ENCODE results near the gene PCDHA1.

PCDHA1 gene

DNA sequence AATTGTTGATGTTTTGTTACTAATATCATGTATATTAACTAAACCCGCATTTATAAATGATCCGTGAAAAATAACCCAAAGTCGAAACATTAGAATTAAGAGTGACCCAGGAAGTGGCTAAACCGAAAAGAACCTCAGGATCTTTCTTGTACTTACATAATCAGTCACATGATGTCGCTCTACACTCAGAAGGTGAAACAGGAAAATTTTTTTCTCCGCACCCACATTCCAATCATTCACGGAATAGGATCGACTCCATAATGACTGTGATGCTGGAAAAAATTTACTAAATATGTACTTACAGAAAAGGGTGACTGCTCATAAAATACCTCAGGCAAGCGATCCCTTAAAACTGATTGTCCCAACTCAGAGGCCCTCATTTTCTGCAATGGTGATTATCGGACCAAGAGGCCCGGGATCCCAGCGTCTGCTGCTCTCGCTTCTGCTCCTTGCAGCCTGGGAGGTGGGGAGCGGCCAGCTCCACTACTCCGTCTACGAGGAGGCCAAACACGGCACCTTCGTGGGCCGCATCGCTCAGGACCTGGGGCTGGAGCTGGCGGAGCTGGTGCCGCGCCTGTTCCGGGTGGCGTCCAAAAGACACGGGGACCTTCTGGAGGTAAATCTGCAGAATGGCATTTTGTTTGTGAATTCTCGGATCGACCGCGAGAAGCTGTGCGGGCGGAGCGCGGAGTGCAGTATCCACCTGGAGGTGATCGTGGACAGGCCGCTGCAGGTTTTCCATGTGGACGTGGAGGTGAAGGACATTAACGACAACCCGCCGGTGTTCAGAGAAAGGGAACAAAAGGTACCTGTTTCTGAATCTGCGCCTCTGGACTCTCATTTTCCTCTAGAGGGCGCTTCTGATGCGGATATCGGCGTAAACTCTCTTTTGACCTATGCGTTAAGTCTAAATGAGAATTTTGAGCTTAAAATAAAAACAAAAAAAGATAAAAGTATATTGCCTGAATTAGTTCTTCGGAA is 89.4 kb downstream of the PCDHA1 start, which contains the start of gene PCDHA12:
PCDHA12 (plus strand) TSS at position 224 of the 981 bp plus-strand sequence; CDS start at position 389, 165 bp downstream.
- TF ChIP-seq SIN3A (IDR thresholded peaks at IDR 0.05; ENCODE audit: borderline replicate concordance, insufficient read depth, low read length) (no peak), POLR2AphosphoS5 (IDR thresholded peaks at IDR 0.05; ENCODE audit: low read depth, low read length) (no peak), TAF1 (IDR thresholded peaks at IDR 0.05; ENCODE audit: borderline replicate concordance, insufficient read depth, low read length) (no peak)
- TF ChIP-seq, protein P1, sequence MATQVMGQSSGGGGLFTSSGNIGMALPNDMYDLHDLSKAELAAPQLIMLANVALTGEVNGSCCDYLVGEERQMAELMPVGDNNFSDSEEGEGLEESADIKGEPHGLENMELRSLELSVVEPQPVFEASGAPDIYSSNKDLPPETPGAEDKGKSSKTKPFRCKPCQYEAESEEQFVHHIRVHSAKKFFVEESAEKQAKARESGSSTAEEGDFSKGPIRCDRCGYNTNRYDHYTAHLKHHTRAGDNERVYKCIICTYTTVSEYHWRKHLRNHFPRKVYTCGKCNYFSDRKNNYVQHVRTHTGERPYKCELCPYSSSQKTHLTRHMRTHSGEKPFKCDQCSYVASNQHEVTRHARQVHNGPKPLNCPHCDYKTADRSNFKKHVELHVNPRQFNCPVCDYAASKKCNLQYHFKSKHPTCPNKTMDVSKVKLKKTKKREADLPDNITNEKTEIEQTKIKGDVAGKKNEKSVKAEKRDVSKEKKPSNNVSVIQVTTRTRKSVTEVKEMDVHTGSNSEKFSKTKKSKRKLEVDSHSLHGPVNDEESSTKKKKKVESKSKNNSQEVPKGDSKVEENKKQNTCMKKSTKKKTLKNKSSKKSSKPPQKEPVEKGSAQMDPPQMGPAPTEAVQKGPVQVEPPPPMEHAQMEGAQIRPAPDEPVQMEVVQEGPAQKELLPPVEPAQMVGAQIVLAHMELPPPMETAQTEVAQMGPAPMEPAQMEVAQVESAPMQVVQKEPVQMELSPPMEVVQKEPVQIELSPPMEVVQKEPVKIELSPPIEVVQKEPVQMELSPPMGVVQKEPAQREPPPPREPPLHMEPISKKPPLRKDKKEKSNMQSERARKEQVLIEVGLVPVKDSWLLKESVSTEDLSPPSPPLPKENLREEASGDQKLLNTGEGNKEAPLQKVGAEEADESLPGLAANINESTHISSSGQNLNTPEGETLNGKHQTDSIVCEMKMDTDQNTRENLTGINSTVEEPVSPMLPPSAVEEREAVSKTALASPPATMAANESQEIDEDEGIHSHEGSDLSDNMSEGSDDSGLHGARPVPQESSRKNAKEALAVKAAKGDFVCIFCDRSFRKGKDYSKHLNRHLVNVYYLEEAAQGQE (IDR thresholded peaks at IDR 0.05; ENCODE audit: insufficient read depth in 1 of 2, low read depth in 2 of 2, low read length in 2 of 2) = no peak

- TF ChIP-seq, protein P1 (IDR thresholded peaks at IDR 0.05; ENCODE audit: insufficient read depth in 1 of 2, low read depth in 2 of 2, low read length in 2 of 2) = peak in 1 of 2 experiments; percentile 35; a peak in 1 of 4 replicates
These were observed 90.8 kb downstream of the PCDHA1 start for GRCh38 chr5:140876541-140877261.

- TF ChIP-seq POLR2AphosphoS5 (IDR thresholded peaks at IDR 0.05; ENCODE audit: low read depth, low read length) = no peak
- no peak for TF ChIP-seq TAF1 (IDR thresholded peaks at IDR 0.05; ENCODE audit: borderline replicate concordance, insufficient read depth, low read length)
- TF ChIP-seq FOXP2 (optimal IDR thresholded peaks at IDR 0.05; ENCODE audit: borderline replicate concordance, extremely low read depth, extremely low read length, insufficient read depth) = no peak
- TF ChIP-seq, protein P1 (IDR thresholded peaks at IDR 0.05; ENCODE audit: insufficient read depth in 1 of 2, low read depth in 2 of 2, low read length in 2 of 2) = no peak
- no peak for TF ChIP-seq SIN3A (IDR thresholded peaks at IDR 0.05; ENCODE audit: borderline replicate concordance, insufficient read depth, low read length)
These were observed 91.3 kb downstream of the PCDHA1 start for GRCh38 chr5:140877262-140877581.

- TF ChIP-seq FOXP2 (optimal IDR thresholded peaks at IDR 0.05; ENCODE audit: borderline replicate concordance, extremely low read depth, extremely low read length, insufficient read depth) (no peak), TAF1 (IDR thresholded peaks at IDR 0.05; ENCODE audit: borderline replicate concordance, insufficient read depth, low read length) (no peak), POLR2AphosphoS5 (IDR thresholded peaks at IDR 0.05; ENCODE audit: low read depth, low read length) (no peak), SIN3A (IDR thresholded peaks at IDR 0.05; ENCODE audit: borderline replicate concordance, insufficient read depth, low read length) (no peak)
- TF ChIP-seq, protein P1 (IDR thresholded peaks at IDR 0.05; ENCODE audit: insufficient read depth in 1 of 2, low read depth in 2 of 2, low read length in 2 of 2) = no peak
These were observed 96.1 kb downstream of the PCDHA1 start, which contains the start of gene PCDHA13 for GRCh38 chr5:140881889-140882590. Gene PCDHA13, plus strand, starts transcription at chr5:140882124. Its CDS starts 145 bp downstream, at chr5:140882269.
